Measurements from ENCODE around the gene ACCS.

Gene ACCS

DNA sequence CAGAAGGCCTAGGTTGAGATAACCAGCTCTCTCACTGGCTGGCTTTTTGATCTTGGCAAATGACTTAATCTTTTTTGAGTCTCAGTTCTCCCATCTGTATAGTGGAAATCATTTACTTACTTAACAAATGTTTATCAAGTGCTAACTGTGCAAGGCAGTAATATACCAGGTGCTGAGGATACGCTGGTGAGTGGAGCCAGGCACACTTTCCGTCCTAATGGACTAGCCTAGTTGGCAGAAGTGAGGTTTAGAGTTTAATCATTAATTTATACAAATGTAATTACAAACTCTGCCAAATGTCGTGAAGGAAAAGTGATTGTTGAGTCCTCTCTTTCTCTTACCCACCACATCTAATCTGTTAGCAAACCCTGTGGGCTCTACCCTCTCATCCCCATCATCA, 62.7 kb downstream of the ACCS start:
- Histone ChIP-seq H3K9ac (ENCODE audit: low read length) (no peak overlapping the region), H2AFZ (ENCODE audit: low read depth, low read length, severe bottlenecking) (no peak overlapping the region), H4K20me1 (ENCODE audit: low read depth, low read length) (no peaks in the 10 kb centered on the region), H3F3A (ENCODE audit: insufficient read depth) (no peaks in the 10 kb centered on the region), H3K9me3 (ENCODE audit: insufficient read depth, low read length) (no peaks in the 10 kb centered on the region), H3K36me3 (ENCODE audit: low read length) (no peaks in the 10 kb centered on the region; the same call in 1 of the 2 replicates), H3K27me3 (ENCODE audit: low read length) (no peaks in the 10 kb centered on the region), H3K4me3 (ENCODE audit: insufficient read depth, low read length, poor library complexity, severe bottlenecking) (no peak overlapping the region), H3K27ac (ENCODE audit: low read depth, low read length) (no peak overlapping the region), H3K4me2 (ENCODE audit: low read depth, low read length, poor library complexity, severe bottlenecking) (no peak overlapping the region), H3K9me2 (replicated peaks; ENCODE audit: insufficient read depth, low read length) (no peaks in the 10 kb centered on the region), H3K79me2 (ENCODE audit: insufficient read depth, low read length) (no peaks in the 10 kb centered on the region)
- TF ChIP-seq, protein P1, sequence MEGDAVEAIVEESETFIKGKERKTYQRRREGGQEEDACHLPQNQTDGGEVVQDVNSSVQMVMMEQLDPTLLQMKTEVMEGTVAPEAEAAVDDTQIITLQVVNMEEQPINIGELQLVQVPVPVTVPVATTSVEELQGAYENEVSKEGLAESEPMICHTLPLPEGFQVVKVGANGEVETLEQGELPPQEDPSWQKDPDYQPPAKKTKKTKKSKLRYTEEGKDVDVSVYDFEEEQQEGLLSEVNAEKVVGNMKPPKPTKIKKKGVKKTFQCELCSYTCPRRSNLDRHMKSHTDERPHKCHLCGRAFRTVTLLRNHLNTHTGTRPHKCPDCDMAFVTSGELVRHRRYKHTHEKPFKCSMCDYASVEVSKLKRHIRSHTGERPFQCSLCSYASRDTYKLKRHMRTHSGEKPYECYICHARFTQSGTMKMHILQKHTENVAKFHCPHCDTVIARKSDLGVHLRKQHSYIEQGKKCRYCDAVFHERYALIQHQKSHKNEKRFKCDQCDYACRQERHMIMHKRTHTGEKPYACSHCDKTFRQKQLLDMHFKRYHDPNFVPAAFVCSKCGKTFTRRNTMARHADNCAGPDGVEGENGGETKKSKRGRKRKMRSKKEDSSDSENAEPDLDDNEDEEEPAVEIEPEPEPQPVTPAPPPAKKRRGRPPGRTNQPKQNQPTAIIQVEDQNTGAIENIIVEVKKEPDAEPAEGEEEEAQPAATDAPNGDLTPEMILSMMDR (IDR thresholded peaks at IDR 0.05; ENCODE audit: insufficient read depth, low read length, poor library complexity, severe bottlenecking) = no peak
- TF ChIP-seq EZH2phosphoT487 (conservative IDR thresholded peaks at IDR 0.05; ENCODE audit: low read length) = no peak

DNA sequence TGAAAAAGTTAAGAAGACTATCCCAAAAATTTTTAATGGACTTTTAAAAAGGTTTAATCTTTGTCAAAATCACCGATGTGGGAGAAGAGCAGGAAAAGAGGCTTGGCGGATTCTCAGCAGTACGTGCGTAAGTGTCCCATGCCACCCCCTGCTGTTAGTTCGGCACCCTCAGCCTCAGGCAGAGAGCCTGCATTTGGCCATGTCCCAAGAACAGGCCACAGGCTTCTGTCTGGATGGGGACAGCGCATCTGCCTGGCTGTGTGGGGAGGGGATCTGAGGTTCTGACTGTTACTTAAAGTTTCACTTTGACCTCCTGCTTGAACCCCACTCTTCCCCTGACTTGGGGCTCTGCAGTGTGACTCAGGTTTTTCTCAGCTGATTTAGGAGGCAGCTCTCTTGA, 64.7 kb downstream of the ACCS start:
- no peaks in the 10 kb centered on the region for H3K79me2 ChIP-seq (ENCODE audit: insufficient read depth, low read length)
- H4K20me1 ChIP-seq (ENCODE audit: low read depth, low read length) = no peaks in the 10 kb centered on the region
- no peaks in the 10 kb centered on the region; the same call in 1 of the 2 replicates for H3K36me3 ChIP-seq (ENCODE audit: low read length)
- H3K9ac ChIP-seq (ENCODE audit: low read length) = no peak overlapping the region
- H2AFZ ChIP-seq (ENCODE audit: low read depth, low read length, severe bottlenecking) = no peak overlapping the region
- no peak overlapping the region for H3K4me2 ChIP-seq (ENCODE audit: low read depth, low read length, poor library complexity, severe bottlenecking)
- no peaks in the 10 kb centered on the region for H3F3A ChIP-seq (ENCODE audit: insufficient read depth)
- no peak overlapping the region for H3K4me3 ChIP-seq (ENCODE audit: insufficient read depth, low read length, poor library complexity, severe bottlenecking)
- H3K27ac ChIP-seq (ENCODE audit: low read depth, low read length) = no peak overlapping the region
- H3K27me3 ChIP-seq (ENCODE audit: low read length) = no peaks in the 10 kb centered on the region
- no peaks in the 10 kb centered on the region for H3K9me3 ChIP-seq (ENCODE audit: insufficient read depth, low read length)
- H3K9me2 ChIP-seq (replicated peaks; ENCODE audit: insufficient read depth, low read length) = no peaks in the 10 kb centered on the region
- no peak for TF ChIP-seq EZH2phosphoT487 (conservative IDR thresholded peaks at IDR 0.05; ENCODE audit: low read length)
- TF ChIP-seq, protein P1 (IDR thresholded peaks at IDR 0.05; ENCODE audit: insufficient read depth, low read length, poor library complexity, severe bottlenecking) = no peak

DNA sequence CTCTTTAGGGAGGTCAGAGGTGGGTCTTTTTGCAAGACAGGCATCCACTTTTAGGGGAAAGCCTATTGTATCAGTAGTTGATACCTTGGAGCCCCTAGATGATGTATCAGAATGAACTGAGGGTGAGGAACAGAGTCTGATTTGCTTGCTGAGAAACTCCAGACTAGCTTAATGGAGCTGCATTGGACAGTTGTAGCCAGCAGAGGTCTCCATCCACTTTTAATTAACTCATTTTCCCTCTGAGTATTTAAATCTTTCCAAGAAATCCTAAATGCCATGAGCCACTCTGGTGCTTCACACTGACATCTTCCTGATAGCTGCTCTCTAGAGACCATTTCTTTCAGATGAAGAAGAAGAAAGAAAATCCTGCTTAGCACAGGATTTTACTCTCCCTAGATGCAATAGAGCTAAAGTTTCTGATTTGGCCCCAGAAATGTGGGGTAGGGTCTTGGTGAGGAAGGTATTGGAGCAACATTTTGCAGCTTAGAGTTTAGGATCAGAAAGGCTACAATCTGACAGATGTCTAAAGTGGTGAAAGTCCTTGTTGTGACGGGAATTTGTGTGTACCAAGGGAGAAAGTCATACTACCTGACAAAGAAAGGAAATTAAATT, 67.4 kb downstream of the ACCS start:
- H3K27me3 ChIP-seq (ENCODE audit: low read length) = no peaks in the 10 kb centered on the region
- no peak overlapping the region for H2AFZ ChIP-seq (ENCODE audit: low read depth, low read length, severe bottlenecking)
- no peaks in the 10 kb centered on the region for H3K79me2 ChIP-seq (ENCODE audit: insufficient read depth, low read length)
- no peaks in the 10 kb centered on the region for H4K20me1 ChIP-seq (ENCODE audit: low read depth, low read length)
- no peak overlapping the region for H3K9ac ChIP-seq (ENCODE audit: low read length)
- no peaks in the 10 kb centered on the region for H3K9me3 ChIP-seq (ENCODE audit: insufficient read depth, low read length)
- TF ChIP-seq, protein P1 (IDR thresholded peaks at IDR 0.05; ENCODE audit: insufficient read depth, low read length, poor library complexity, severe bottlenecking) = peak; percentile 43
- TF ChIP-seq EZH2phosphoT487 (conservative IDR thresholded peaks at IDR 0.05; ENCODE audit: low read length) = no peak
- no peak overlapping the region for H3K27ac ChIP-seq (ENCODE audit: low read depth, low read length)
- no peak overlapping the region for H3K4me2 ChIP-seq (ENCODE audit: low read depth, low read length, poor library complexity, severe bottlenecking)
- H3F3A ChIP-seq (ENCODE audit: insufficient read depth) = no peaks in the 10 kb centered on the region
- H3K4me3 ChIP-seq (ENCODE audit: insufficient read depth, low read length, poor library complexity, severe bottlenecking) = no peak overlapping the region
- no peaks in the 10 kb centered on the region for H3K36me3 ChIP-seq (ENCODE audit: low read length)
- no peaks in the 10 kb centered on the region for H3K9me2 ChIP-seq (replicated peaks; ENCODE audit: insufficient read depth, low read length)

Data from SU-DHL-6 (cell line).